ENCODE results near the gene BCAS4.
"Not testable (repeated sequence)": the region's sequence is repeated elsewhere in the genome, so short reads cannot be mapped to it uniquely, and the experiment has no call there.

BCAS4 gene

DNA sequence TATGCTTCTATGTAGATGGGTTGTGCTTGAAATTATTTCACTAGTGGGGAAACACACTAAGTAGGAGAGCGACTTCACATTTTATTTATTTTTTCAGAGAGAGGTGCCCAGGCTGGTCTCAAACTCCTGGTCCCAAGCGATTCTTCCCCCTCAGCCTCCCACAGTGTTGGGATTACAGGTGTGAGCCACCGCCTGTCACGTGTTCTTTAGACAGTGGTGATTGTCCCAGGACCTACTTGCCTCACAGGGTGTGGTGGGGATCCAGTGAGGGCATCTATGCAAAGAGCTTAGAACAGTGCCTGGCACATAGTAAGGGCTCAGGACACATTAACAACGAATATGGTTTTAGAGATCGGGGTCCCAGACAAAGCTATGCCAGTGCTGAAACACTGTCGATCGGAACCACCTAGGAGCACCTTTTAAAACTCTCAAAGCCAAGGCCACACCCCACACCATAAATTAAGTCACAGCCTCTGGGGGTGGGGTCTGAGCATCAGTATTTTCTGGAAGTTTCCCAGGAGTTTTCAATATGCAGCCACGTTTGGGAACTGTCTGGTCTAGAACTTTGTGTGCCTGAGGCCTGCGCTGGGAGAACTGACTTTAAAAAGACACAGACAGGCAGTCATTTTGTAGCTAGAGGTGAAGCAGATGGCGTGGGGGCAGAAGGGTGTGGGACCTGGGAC is 4.8 kb upstream of the BCAS4 start:
- DNase-seq, result no peak
- no peak overlapping the region for H3K4me3 ChIP-seq (ENCODE audit: low read depth, low read length)
- TF ChIP-seq, protein P1, sequence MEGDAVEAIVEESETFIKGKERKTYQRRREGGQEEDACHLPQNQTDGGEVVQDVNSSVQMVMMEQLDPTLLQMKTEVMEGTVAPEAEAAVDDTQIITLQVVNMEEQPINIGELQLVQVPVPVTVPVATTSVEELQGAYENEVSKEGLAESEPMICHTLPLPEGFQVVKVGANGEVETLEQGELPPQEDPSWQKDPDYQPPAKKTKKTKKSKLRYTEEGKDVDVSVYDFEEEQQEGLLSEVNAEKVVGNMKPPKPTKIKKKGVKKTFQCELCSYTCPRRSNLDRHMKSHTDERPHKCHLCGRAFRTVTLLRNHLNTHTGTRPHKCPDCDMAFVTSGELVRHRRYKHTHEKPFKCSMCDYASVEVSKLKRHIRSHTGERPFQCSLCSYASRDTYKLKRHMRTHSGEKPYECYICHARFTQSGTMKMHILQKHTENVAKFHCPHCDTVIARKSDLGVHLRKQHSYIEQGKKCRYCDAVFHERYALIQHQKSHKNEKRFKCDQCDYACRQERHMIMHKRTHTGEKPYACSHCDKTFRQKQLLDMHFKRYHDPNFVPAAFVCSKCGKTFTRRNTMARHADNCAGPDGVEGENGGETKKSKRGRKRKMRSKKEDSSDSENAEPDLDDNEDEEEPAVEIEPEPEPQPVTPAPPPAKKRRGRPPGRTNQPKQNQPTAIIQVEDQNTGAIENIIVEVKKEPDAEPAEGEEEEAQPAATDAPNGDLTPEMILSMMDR (IDR thresholded peaks at IDR 0.05; ENCODE audit: low read depth, low read length), result no peak
- no peaks in the 10 kb centered on the region for H3K27me3 ChIP-seq
- no peaks in the 10 kb centered on the region for H3K9me3 ChIP-seq
- H3K36me3 ChIP-seq, result no peaks in the 10 kb centered on the region
- peaks cover 18% of the 10 kb centered on the region for H3K4me1 ChIP-seq

DNA sequence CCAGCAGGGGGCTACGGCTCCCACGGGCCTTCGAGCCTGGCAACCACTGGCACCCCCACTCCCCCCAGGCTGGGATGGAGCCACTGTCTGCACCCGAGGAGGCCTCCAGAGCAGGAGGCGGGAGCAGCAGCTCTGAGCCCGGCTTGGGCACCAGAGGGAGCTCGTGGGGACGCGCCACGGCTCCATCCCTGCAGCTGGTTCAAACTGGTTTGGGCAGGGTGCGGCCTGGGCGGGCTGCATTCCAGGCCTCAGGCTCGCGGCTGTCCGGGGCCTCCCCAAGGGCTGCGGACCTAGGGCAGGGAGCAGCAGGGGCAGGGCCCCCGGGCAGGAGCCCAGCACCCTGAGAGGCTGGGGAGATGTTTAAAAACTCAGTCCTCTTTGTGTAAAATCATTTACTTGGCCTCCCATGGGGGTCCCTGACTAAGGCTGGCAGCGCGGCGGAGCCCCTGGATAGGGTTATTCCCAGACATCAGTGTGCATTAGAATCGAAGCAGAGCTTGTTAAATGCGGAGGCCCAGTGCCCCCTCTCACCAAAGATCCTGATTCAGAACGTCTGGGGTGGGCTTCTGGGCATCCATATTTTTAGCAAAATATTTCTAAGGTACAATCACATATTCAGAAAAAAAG is 4.1 kb upstream of the BCAS4 start:
- H3K27me3 ChIP-seq, result no peaks in the 10 kb centered on the region
- no peaks in the 10 kb centered on the region for H3K36me3 ChIP-seq
- H3K9me3 ChIP-seq, result no peaks in the 10 kb centered on the region
- peak; percentile 92 for DNase-seq
- peaks cover 18% of the 10 kb centered on the region for H3K4me1 ChIP-seq
- no peak overlapping the region for H3K4me3 ChIP-seq (ENCODE audit: low read depth, low read length)
- TF ChIP-seq, protein P1 (IDR thresholded peaks at IDR 0.05; ENCODE audit: low read depth, low read length), result peak; percentile 79

DNA sequence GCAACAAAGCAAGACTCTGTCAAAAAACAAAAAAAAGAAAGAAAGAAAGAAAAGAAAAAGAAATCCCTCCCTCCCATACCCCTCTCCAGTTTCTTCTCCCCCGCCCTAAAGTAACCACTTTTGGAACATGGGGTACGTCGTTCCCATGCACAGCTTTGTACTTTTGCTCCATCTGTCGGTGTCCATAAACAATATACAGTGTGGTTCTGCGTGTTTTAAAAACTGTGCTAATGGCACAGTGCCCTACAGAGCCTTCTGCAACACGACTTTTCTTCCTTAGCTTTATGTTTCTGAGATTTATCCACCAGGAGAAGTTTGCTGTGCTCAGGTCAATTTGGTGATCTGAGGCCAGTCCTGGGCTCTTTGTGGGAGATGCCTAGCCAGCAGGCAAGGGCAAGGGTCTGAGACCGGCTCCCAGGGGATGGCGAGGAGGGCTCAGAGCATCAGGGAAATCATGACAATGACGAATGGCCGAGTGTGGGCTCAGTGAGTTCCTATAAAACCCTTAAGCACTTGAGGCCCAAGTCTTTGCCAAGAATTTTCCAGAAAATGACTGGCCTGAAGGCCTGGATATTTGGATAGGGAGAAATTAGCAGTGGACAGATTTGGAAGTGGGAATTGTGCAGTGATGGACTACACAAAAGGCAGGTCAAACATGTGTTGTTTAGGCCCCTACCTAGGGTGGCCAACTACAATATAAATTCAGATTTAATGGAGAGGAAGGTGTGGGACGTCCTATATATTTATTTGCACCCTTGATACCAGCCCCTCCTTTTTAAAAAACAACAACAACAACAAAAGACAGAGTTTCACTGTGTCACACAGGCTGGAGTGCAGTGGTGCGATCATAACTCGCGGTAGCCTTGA is 1.9 kb upstream of the BCAS4 start:
- Histone ChIP-seq H3K9me3 (no peaks in the 10 kb centered on the region), H3K36me3 (no peaks in the 10 kb centered on the region), H3K27me3 (no peaks in the 10 kb centered on the region), H3K4me3 (ENCODE audit: low read depth, low read length) (no peak overlapping the region), H3K4me1 (peaks cover 18% of the 10 kb centered on the region)
- TF ChIP-seq, protein P1 (IDR thresholded peaks at IDR 0.05; ENCODE audit: low read depth, low read length), result no peak
- DNase-seq, result no peak

DNA sequence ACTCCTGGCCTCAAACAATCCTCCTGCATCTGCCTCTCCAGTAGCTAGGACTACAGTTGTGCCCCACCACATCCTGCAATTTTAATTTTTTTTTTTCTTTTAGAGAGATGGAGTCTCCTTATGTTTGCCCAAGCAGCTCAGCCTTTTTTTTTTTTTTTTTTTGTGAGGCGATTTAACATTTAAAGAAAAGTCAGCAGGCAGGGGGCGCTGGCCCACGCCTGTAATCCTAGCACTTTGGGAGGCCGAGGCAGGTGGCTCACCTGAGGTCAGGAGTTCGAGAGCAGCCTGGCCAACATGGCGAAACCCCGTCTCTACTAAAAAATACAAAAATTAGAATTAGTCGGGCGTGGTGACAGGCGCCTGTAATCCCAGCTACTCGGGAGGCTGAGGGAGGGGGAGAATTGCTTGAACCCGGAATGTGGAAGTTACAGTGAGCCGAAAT is 1.3 kb upstream of the BCAS4 start:
- H3K4me3 ChIP-seq (ENCODE audit: low read depth, low read length); H3K9me3 ChIP-seq; H3K36me3 ChIP-seq; H3K27me3 ChIP-seq: not testable (repeated sequence)
- peaks cover 12% of the 10 kb centered on the region for H3K4me1 ChIP-seq
- TF ChIP-seq, protein P1 (IDR thresholded peaks at IDR 0.05; ENCODE audit: low read depth, low read length), result peak; percentile 52
- DNase-seq, result peak; percentile 36

DNA sequence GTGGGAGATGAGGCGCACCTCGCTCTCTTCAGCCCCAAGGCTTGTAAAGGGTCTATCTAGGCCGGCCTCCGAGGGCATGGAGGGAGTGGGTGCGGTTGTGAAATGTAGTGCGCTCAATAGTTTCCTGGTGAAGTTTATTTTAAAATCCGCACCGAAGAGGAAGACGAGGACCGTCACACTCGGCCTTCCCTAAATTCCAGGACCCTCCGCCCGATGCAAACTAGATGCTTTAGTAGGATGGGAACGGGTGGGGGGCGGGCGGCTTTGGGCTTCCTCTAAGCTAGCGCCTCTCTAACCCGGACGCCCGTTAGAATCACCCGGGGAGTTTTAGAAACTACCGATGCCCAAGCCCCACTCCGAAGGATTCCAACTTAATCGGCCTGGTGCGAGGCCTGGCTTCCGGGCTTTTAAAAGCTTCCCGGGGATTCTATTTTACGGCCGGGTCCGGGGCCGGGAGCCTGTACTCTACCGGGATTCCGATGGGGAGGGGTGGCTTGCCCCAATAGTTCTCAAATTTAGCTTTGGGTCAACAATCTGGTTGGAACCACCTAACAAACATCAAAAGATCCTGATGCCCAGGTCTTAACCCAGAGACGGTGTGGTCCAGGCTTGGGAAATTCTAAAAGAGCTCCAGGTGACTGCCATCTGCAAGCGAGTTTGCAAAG is 548 bp upstream of the BCAS4 start:
- Histone ChIP-seq H3K4me1 (peaks cover 12% of the 10 kb centered on the region), H3K27me3 (no peaks in the 10 kb centered on the region), H3K4me3 (ENCODE audit: low read depth, low read length) (peak overlapping the region; percentile 61), H3K36me3 (no peaks in the 10 kb centered on the region), H3K9me3 (no peaks in the 10 kb centered on the region)
- TF ChIP-seq, protein P1 (IDR thresholded peaks at IDR 0.05; ENCODE audit: low read depth, low read length), result no peak; the same call in 1 of the 2 replicates
- no peak for DNase-seq
